ENCODE results near the gene IRAK3.
"Not testable (repeated sequence)": the region's sequence is repeated elsewhere in the genome, so short reads cannot be mapped to it uniquely, and the experiment has no call there.

IRAK3 gene

DNA sequence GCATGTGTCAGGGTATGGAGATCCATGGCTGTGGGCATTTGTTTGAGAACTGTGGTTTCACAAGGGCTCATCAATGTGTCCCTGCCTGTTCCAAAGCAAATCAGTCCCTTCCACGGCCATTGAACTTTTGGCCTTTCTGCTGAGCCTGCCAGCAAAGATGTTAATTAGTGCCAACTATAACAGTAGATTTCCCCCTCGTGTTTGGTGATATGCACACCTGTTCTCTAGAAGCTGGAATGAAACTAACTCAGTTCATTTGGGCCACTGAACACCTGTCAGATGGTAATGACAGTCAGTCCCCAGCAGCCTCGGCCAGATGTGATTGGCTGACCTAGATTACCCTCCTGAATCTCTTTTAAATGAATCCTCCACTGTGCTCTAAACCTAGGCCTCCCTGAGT is 43.2 kb downstream of the IRAK3 start:
- DNase-seq (ENCODE audit: extremely low spot score), result no peak
- no peak for TF ChIP-seq CTCF (IDR thresholded peaks at IDR 0.05; ENCODE audit: control extremely low read depth, extremely low read depth, low read depth, missing control alignments)
- CTCF ChIA-PET, result interaction anchor here (1.1 to 1.7 kb wide), 2 partner anchors 35 to 101 kb away, joined by 3 to 4 read pairs; no protein-coding TSS in a partner anchor
- POLR2A ChIA-PET, result no interaction called here

DNA sequence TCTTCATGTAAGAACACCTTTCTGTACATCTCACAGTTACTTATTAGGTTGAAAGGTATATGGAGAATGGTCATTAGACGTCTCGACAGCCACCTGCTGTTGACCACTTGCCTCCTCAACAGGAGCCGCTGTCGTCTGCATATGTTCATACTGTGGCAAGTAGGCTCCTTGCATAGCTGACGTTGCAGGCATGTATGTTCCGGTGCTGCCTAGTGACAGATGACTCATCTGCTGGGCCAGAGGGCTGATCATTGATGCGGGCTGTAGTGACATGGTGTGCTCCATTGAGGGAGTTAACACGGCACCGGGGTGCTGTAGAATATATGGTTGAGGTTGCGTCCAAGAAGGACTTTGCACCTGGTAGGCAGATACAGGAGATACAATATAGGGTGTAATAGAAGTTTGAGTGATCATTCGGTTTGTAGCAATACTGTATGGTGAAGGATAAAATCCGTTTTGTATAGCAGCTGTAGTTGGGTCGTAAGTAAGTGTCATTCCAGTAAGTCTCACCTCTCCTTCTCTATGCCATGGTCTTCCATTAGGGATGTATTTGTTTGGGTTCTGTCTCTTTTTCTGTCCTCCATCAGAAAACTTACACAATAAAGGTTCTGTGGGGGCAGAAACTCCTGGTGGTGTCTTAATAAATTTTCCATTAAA is 45.2 kb downstream of the IRAK3 start:
- TF ChIP-seq CTCF (IDR thresholded peaks at IDR 0.05; ENCODE audit: control extremely low read depth, extremely low read depth, low read depth, missing control alignments), result peak; percentile 55
- peak; percentile 61 for DNase-seq (ENCODE audit: extremely low spot score)
- CTCF ChIA-PET, result interaction anchor here (0.9 to 3.8 kb wide), 15 partner anchors 10 to 455 kb away, joined by 3 to 13 read pairs (median 5); no protein-coding TSS in a partner anchor
- POLR2A ChIA-PET, result interaction anchor here (0.6 kb wide), 1 partner anchor 80 kb away, joined by 4 read pairs; no protein-coding TSS in a partner anchor

DNA sequence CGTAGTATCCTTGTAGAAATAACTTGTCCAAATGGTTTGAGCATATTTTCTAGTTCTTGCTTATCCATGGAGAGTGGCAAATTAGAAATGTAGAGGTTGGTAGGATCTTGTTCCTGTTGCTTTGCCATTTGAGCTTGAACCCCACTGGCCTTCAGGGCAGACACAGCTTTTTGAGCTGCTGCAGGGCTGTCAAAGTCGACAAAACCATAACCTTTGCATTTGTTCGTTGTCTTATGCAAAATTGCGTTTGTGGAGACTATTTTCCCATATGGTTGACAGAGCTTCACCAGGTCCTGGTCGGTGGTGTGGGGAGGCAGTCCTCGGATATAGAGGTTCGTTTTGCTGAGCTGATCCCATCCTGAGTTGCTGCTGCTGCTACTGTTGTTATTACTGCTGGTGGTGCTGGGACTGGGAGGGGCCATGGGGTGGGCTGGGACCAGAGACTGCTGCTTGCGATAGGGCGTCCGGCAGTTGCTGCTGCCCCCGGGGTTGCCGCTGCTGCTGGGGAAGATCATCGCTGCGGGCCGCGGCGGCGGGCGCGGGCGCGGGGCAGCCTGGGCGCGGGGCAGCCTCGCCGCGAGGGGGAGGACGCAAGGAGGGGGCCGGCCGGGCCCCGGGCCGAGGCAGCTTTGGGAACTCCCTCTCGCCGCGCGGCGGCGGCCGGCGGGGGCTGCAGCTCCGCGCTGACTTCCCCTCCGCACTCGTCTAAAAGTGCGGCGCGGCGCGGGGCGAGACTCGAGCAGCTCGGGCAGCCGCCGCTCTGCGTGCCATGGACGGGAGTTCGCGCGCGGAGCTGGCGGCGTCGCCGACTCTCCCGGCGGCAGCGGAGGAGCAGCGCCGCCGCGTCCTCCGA is 46.0 kb downstream of the IRAK3 start:
- DNase-seq (ENCODE audit: extremely low spot score), result peak; percentile 64
- ChIA-PET CTCF (interaction anchor here (0.9 to 3.8 kb wide), 20 partner anchors 9 to 454 kb away, joined by 3 to 13 read pairs (median 4); no protein-coding TSS in a partner anchor), POLR2A (interaction anchor here (0.6 kb wide), 1 partner anchor 80 kb away, joined by 4 read pairs; no protein-coding TSS in a partner anchor)

- CTCF ChIA-PET, result interaction anchor here (1.0 to 3.8 kb wide), 14 partner anchors 8 to 453 kb away, joined by 3 to 13 read pairs (median 4); partner anchors contain the start of gene LLPH
- POLR2A ChIA-PET, result no interaction called here
These were observed 46.7 kb downstream of the IRAK3 start for GRCh38 chr12:66235626-66236281.

DNA sequence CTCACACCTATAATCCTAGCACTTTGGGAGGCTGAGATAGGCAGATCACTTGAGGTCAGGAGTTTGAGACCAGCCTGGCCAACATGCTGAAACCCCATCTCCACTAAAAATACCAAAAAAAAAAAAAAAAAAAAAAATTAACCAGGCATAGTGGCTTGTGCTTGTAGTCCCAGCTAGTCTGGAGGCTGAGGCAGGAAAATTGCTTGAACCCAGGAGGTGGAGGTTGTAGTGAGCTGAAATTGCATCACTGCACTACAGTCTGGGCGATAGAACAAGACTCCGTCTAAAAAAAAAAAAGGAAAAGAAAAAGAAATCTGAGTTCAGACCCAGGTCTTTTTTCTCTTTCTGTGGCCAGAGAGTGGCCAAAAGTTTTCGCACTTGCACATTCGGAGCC is 47.3 kb downstream of the IRAK3 start:
- DNase-seq (ENCODE audit: extremely low spot score); POLR2A ChIA-PET: not testable (repeated sequence)
- CTCF ChIA-PET, result interaction anchor here (1.0 to 3.8 kb wide), 8 partner anchors 10 to 173 kb away, joined by 3 to 13 read pairs (median 6); partner anchors contain the start of gene LLPH

More at GRCh38 chr12:66235626-66236281, 46.7 kb downstream of the IRAK3 start:
- DNase-seq (ENCODE audit: extremely low spot score), result no peak
- TF ChIP-seq CTCF (IDR thresholded peaks at IDR 0.05; ENCODE audit: control extremely low read depth, extremely low read depth, low read depth, missing control alignments), result no peak

GRCh38 chr12:66236969-66237368 is 48.0 kb downstream of the IRAK3 start:
- no peak for TF ChIP-seq CTCF (IDR thresholded peaks at IDR 0.05; ENCODE audit: control extremely low read depth, extremely low read depth, low read depth, missing control alignments)
- ChIA-PET CTCF (interaction anchor here (1.1 to 3.8 kb wide), 4 partner anchors 14 to 57 kb away, joined by 3 to 13 read pairs (median 10); no protein-coding TSS in a partner anchor), POLR2A (no interaction called here)
- DNase-seq (ENCODE audit: extremely low spot score), result no peak

DNA sequence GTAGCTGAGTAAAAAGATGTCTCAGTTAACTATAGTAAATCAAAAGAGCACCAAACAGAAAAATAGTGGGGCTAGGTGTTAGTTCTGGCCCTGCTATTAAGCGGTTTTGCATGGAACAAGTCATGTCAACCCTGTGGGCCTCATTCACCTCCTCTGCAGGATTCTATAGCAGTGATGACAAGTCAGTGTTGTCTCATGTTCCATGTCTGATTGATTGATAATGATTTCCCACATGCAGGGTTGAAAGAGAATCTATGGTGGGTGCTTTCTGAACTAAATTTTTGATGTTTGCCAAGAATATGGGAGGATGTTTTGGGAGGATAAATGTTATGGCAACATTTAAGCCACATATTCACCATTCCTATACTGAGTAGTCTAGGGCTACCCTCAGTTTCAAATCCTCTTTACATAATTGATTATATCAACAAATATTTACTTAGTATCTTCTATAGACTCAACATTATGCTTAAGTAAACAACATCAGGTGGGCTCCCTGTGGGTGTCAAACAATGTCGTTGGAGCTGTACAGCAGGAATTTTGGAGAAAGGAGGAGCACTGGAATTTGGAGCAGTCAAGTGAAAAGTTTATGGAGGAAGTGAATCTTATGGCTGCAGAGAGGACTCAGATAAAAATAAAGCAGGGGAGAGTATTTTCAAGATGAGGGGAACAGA is 48.6 kb downstream of the IRAK3 start:
- no peak for TF ChIP-seq CTCF (IDR thresholded peaks at IDR 0.05; ENCODE audit: control extremely low read depth, extremely low read depth, low read depth, missing control alignments)
- CTCF ChIA-PET, result interaction anchor here (1.1 to 3.8 kb wide), 5 partner anchors 11 to 56 kb away, joined by 3 to 12 read pairs (median 3); no protein-coding TSS in a partner anchor
- POLR2A ChIA-PET, result no interaction called here
- DNase-seq (ENCODE audit: extremely low spot score), result no peak

All from GM10248 (cell line).